A549 treated with Hydrocortisone at 1 μM for 4 hours (cell line): Measurements from ENCODE around the gene PHF11. TPM values are rescaled to one million over a fixed set of nuclear protein-coding genes. Genes with fewer than 3 reads are reported as not detected.

Experiments used
- total RNA-seq: library from RNA; stranded (reverse); fragments of 200-300 nt; extraction: Qiagen RNA extraction; gene quantifications from 5 replicates; pipeline ENCODE4 v1.2.3, GENCODE V29; 2022

Gene PHF11
- 5.5 to 6.5 TPM (median 6.2 TPM) in 5 replicates for total RNA-seq

GRCh38 chr13:49495783-49496762 lies at the start of gene PHF11:
Gene PHF11, plus strand, starts transcription at chr13:49495953. Its CDS starts 49 bp downstream, at chr13:49496002.

Other genes with a start within 250 kb of the PHF11 start
- gene CDADC1, start 248.0 kb upstream of the PHF11 start, total RNA-seq, result 6.5 to 9.8 TPM (median 8.6 TPM) in 5 replicates
- gene CAB39L, start 51.9 kb upstream of the PHF11 start, total RNA-seq, result 1.5 to 2.8 TPM (median 1.9 TPM) in 5 replicates
- gene SETDB2, start 51.7 kb upstream of the PHF11 start, total RNA-seq, result 1.8 to 2.5 TPM (median 2.0 TPM) in 5 replicates
- 7.3 to 11.0 TPM (median 8.8 TPM) in 5 replicates for gene RCBTB1, start 89.6 kb downstream of the PHF11 start, total RNA-seq
- gene ARL11, start 132.6 kb downstream of the PHF11 start, total RNA-seq, result not detected in 5 replicates
- gene EBPL, start 195.5 kb downstream of the PHF11 start, total RNA-seq, result 43.0 to 71.1 TPM (median 69.2 TPM) in 5 replicates